ENCODE measurements around the gene ACOXL. TPM values are rescaled to one million over a fixed set of nuclear protein-coding genes. Genes with fewer than 3 reads are reported as not detected.

Gene ACOXL
- total RNA-seq, 2 experiments from 2014 or later, result not detected

GRCh38 chr2:110794951-110795350 is 62.6 kb downstream of the ACOXL start:
- CTCF ChIA-PET, result no interaction called here
- Histone ChIP-seq H3K4me3 (ENCODE audit: low read length) (no peak overlapping the region), H3K36me3 (ENCODE audit: insufficient read depth, low read length) (no peaks in the 10 kb centered on the region), H3K9me3 (ENCODE audit: control insufficient read depth in 1 of 2, insufficient read depth in 1 of 2, low read length in 2 of 2) (no peaks in the 10 kb centered on the region), H3K27ac (ENCODE audit: low read depth in 1 of 2, low read length in 2 of 2) (no peak overlapping the region), H3K27me3 (ENCODE audit: control insufficient read depth in 1 of 2, insufficient read depth in 2 of 2, low read length in 2 of 2) (peaks cover 0 to 14% of the 10 kb centered on the region in 2 experiments), H3K4me1 (ENCODE audit: insufficient read depth, low read length) (no peaks in the 10 kb centered on the region)
- H3K27ac Mint-ChIP-seq, result no peak overlapping the region
- H3K4me1 Mint-ChIP-seq (ENCODE audit: low read depth), result no peaks in the 10 kb centered on the region
- no peaks in the 10 kb centered on the region for H3K36me3 Mint-ChIP-seq (ENCODE audit: low read depth)
- H3K9me3 Mint-ChIP-seq, result no peaks in the 10 kb centered on the region
- no peak for TF ChIP-seq CTCF (IDR thresholded peaks at IDR 0.05)
- intact Hi-C loops (cut with DNase I, micrococcal nuclease), result no loop called here
- POLR2A ChIA-PET, result interaction anchor here (0.7 kb wide), 1 partner anchor 334 kb away, joined by 3 read pairs; no protein-coding TSS in a partner anchor
- no peak for DNase-seq
- H3K4me3 Mint-ChIP-seq, result no peak overlapping the region
- ATAC-seq (ENCODE audit: poor library complexity), result no peak
- peaks cover 40% of the 10 kb centered on the region for H3K27me3 Mint-ChIP-seq

GRCh38 chr2:110796716-110797301 is 64.4 kb downstream of the ACOXL start:
- peaks cover 49% of the 10 kb centered on the region for H3K27me3 Mint-ChIP-seq
- no peaks in the 10 kb centered on the region for H3K9me3 Mint-ChIP-seq
- H3K4me1 Mint-ChIP-seq (ENCODE audit: low read depth), result no peaks in the 10 kb centered on the region
- Histone ChIP-seq H3K27ac (ENCODE audit: low read depth in 1 of 2, low read length in 2 of 2) (no peak overlapping the region), H3K9me3 (ENCODE audit: control insufficient read depth in 1 of 2, insufficient read depth in 1 of 2, low read length in 2 of 2) (no peaks in the 10 kb centered on the region), H3K4me3 (ENCODE audit: low read length) (no peak overlapping the region), H3K27me3 (ENCODE audit: control insufficient read depth in 1 of 2, insufficient read depth in 2 of 2, low read length in 2 of 2) (peaks cover 7 to 18% of the 10 kb centered on the region in 2 experiments), H3K4me1 (ENCODE audit: insufficient read depth, low read length) (no peaks in the 10 kb centered on the region), H3K36me3 (ENCODE audit: insufficient read depth, low read length) (no peaks in the 10 kb centered on the region)
- no peak overlapping the region for H3K27ac Mint-ChIP-seq
- CTCF ChIA-PET, result no interaction called here
- ATAC-seq (ENCODE audit: poor library complexity) (no peak), DNase-seq (no peak)
- no peak for TF ChIP-seq CTCF (IDR thresholded peaks at IDR 0.05)
- H3K36me3 Mint-ChIP-seq (ENCODE audit: low read depth), result no peaks in the 10 kb centered on the region
- intact Hi-C loops (cut with DNase I, micrococcal nuclease), result no loop called here
- no peak overlapping the region for H3K4me3 Mint-ChIP-seq
- POLR2A ChIA-PET, result no interaction called here

- TF ChIP-seq CTCF (IDR thresholded peaks at IDR 0.05), result no peak
- ATAC-seq (ENCODE audit: poor library complexity) (no peak), DNase-seq (no peak)
- H3K27me3 ChIP-seq (ENCODE audit: control insufficient read depth in 1 of 2, insufficient read depth in 2 of 2, low read length in 2 of 2), result peaks cover 7 to 9% of the 10 kb centered on the region in 2 experiments
- no peaks in the 10 kb centered on the region for H3K36me3 ChIP-seq (ENCODE audit: insufficient read depth, low read length)
- POLR2A ChIA-PET, result no interaction called here
- H3K4me1 ChIP-seq (ENCODE audit: insufficient read depth, low read length), result no peaks in the 10 kb centered on the region
- intact Hi-C loops (cut with DNase I, micrococcal nuclease), result no loop called here
- H3K4me3 Mint-ChIP-seq, result no peak overlapping the region
- H3K36me3 Mint-ChIP-seq (ENCODE audit: low read depth), result no peaks in the 10 kb centered on the region
- H3K27ac Mint-ChIP-seq, result no peak overlapping the region
- H3K4me3 ChIP-seq (ENCODE audit: low read length), result no peak overlapping the region
- H3K4me1 Mint-ChIP-seq (ENCODE audit: low read depth), result no peaks in the 10 kb centered on the region
- H3K9me3 Mint-ChIP-seq, result peaks cover 2% of the 10 kb centered on the region
- H3K9me3 ChIP-seq (ENCODE audit: control insufficient read depth in 1 of 2, insufficient read depth in 1 of 2, low read length in 2 of 2), result no peaks in the 10 kb centered on the region
- peaks cover 61% of the 10 kb centered on the region for H3K27me3 Mint-ChIP-seq
- CTCF ChIA-PET, result no interaction called here
- H3K27ac ChIP-seq (ENCODE audit: low read depth in 1 of 2, low read length in 2 of 2), result no peak overlapping the region
Observed at GRCh38 chr2:110799376-110799775, 67.0 kb downstream of the ACOXL start.

All from CD4-positive, alpha-beta T cell (primary cell).